ENCODE results near the gene MAML2. TPM values are rescaled to one million over a fixed set of nuclear protein-coding genes. Genes with fewer than 3 reads are reported as not detected.
A peak's percentile ranks its signal among the peaks of the same experiment; 100 is the strongest.

MAML2 gene
- total RNA-seq, 1 donor from 2014 or later = 15.6 TPM

- DNase-seq = no peak
Measured at GRCh38 chr11:96123301-96123700, 219.7 kb downstream of the MAML2 start.

DNA sequence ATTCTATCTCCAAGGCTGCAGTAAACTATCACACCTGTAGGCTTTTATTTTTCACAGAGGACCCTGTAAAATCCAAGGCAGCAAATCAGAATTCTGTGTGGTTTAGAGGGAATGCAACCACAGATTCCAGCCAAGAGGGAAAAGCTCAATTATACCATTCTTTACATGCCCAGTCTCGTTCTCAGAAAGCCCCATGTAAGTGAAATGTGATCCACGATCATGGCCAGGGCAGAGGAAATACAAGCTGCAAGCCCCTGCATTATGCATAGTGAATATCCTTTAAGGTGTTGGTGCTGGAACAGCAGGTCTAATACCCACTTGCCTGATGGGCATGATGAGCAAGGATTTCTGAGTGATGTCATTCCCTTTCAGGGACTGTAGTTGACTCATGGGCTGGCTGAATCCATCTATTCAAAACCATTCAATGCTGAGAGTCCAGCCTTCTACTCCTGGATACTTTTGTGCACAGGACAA lies 220.4 kb downstream of the MAML2 start:
- DNase-seq = peak; percentile 34

GRCh38 chr11:96119211-96119610 lies 223.8 kb downstream of the MAML2 start:
- DNase-seq = no peak

DNA sequence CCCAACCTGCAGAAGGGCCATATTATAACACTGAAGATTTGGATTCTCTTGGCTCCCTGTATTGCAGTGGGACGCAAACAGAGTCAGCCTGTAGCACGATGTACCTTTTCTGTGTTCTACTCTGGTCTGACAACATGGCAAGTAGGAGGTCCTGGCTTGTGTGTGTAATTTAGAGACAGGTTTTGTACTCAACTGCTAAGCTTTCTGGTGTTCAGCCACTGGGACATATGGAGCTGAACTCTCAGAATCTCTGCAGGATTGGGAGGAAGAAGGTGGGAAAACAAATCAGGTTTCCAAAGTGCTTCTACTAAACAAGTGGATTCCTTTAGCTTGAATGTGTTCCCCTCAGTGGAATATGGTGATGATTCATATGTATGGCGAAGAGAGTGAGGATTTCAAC lies 226.6 kb downstream of the MAML2 start:
- DNase-seq = no peak

DNA sequence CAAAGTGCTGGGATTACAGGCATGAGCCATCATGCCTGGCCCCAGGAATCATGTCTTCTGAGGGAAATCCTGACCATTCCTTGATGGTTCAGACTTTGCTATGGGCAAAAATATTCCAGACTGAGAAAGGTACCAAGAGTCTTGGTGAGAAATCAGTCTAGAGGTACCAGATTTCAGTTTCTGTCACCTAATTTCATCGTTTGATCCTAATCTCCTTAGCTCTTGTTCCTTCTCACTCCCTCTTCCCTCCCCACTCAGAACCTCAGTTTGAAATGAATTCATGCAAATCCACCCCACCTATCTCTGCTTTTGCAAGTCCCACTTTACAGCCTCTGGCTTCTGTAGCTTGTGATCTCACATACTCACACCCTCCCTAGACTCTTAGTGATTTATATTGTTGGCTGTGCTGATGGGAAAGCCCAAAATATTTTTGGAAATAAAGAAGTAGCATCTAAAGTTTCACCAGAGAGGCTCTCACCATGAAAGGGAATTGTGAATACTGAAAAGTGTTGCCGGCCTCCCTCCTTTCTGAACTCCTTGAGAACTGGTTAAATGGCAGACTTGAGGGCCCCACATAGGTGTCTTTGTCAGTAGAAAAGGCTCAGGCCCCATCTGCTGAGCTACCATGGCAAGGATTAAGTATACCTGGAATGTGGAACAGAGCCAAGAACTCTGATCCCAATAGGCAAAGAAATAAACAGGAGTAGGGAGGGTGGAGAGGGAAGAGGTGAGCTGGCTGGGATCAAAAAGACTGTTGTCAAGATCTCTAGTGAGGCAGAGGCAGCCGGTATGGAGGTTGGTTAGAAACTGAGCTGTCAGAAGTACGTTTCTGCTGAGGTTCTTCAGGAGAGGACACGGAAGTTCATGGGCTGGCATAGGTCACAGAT lies 228.6 kb downstream of the MAML2 start:
- no peak for DNase-seq

GRCh38 chr11:96113193-96113681 lies 229.8 kb downstream of the MAML2 start:
- DNase-seq = peak; percentile 85

- no peak for DNase-seq
Measured at GRCh38 chr11:96112192-96113128, 230.5 kb downstream of the MAML2 start.

GRCh38 chr11:96111308-96111707 lies 231.7 kb downstream of the MAML2 start:
- DNase-seq = no peak

DNA sequence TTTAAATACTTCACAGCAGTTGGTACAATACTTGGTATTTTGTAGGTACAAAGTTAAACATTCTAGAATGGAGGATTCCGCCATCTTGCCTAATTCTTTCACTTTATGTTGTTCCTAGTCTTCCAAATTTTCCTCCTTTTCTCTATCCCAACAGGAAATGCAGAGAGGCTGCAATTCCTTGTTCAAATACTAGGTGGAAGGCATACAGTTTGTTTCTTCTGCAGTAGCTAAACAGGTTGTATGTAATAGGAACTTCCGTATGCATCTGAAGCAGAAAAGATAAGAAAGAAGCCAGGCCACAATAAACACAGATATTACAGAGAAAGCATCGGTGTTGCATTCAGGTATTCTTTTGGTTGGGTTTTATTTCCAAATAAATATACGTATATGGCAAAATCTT lies 232.7 kb downstream of the MAML2 start:
- DNase-seq = no peak

- no peak for DNase-seq
Measured at GRCh38 chr11:96109331-96110030, 233.5 kb downstream of the MAML2 start.

DNA sequence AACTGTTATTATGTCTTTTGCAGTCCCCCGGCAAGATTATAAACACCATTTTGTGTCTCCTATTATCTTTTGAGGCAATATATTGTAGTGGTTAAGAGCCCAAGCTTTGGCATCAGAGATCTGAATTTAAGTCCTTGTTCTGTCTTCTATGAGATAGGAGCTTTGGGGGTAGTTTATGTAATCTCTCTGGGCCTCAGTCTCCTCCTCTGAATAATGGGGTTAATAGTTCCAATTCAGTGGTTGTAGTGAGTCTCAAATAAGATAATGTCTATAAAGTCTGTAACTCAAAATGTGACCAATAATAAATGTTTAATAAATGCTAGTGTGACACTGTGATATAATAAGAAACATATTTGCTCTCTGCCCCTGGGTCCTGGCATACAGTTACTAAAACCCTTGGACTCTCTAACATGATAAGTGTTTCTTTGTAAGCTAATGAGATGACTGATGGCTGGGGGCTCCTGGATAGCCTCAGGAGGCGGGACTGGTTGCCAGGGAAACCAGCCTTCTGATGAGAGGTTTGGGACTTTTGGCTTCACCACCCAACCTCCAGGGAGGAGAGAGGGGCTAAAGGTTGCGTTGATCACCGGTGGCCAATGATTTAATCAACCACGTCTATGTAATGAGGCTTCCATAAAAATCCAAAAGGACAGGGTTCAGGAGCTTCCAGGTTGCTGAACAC lies 235.7 kb downstream of the MAML2 start:
- no peak for DNase-seq

DNA sequence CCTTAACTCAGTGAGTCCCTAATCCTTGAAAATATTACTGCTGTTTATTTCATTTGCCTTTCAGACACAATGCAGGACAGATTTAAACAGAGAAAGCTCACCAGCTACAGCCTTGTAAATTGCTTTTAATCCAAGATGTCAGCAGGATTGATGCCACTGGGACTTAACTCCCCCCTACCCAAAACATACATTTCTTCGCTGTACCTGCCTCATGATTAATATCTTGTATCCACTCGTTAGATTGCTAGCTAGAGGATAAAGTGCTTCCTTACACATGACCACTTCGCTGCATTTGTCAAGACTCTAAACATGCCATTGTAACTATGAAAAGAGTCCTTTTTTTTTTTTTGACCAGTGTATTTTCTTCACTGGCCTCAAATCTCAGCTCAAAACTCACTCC lies 236.3 kb downstream of the MAML2 start:
- DNase-seq = no peak

DNA sequence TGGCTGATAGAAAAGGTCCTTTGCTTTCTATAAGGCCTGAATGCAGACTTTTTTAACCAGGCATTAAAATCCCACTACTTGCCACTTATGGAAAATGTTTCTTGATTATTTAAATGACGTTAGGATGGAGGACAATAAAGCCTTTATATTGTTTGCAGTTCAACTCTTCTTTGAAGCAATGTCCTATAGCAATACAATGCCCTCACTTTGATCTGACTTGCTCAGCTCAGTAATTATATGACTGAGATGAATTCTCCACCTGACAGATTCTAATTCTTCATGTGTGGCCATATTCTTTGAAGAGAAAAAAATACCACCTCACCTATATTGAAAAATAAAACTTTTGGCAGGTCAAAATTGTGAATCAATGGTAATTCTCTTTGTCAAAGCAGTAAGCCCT lies 237.1 kb downstream of the MAML2 start:
- DNase-seq = no peak

- peak; percentile 27 for DNase-seq
Measured at GRCh38 chr11:96105197-96105895, 237.6 kb downstream of the MAML2 start.

GRCh38 chr11:96104496-96104895 lies 238.5 kb downstream of the MAML2 start:
- no peak for DNase-seq

DNA sequence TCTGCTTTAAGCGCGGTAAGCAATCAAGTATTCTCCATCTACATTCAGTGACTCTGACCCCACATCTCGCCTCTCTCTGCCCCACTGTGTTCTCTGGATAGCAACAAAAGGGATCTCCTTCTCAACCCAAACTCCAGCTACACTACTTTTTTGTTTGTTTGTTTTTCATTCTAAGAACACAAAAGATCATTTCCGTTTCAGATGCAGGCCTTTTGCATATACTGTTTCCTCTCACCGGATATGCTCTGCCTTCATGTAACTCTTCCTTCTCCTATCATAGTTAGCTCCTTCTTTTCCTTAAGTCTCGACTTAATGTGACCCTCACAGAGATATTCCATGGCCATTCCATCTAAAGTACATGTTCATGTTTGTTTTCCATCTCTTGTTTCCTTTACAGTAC lies 239.3 kb downstream of the MAML2 start:
- DNase-seq = no peak

- no peak for DNase-seq
Measured at GRCh38 chr11:96103102-96103501, 239.9 kb downstream of the MAML2 start.

DNA sequence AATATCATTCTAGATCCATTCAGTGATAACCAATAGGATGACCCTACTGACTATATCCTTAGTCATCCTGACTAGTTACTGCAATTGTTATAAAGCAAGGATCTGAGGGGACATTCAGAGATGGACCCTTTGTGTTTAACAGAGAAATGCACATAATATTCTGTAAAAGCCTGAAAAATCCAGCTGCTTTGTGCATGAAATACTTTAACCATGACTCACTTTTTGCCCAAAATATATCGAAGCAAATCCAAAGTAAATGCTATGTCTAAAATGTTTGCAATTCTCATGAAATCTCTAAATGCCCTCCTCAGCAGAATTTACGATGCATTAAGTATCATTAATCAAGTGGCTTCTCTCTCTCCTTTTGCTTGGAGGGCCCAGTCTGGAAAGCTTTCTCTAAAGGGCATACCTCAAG lies 240.3 kb downstream of the MAML2 start:
- DNase-seq = peak; percentile 38

DNA sequence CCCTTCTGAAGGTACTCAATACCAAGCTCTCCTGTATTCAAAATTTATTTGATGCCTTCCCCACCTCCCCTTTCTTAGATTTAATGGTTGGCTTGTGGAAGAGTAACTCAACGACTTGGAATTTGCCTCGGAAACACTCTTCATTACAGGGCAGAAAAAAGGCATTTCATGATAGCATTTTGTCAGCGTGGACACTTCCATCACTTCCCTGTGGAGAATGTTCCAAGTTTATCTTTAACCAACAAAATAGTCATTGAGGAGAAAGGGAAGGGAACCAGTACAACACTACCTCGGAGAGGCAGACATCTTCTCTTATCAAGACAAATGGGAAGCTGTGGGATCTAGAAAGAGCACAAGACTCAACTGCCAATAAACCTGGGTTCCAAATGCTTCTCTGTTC lies 241.8 kb downstream of the MAML2 start:
- DNase-seq = no peak

- DNase-seq = no peak
Measured at GRCh38 chr11:96098511-96099241, 244.3 kb downstream of the MAML2 start.
